IPS DF 4.7 (cell line): ENCODE data around the gene FSTL4.

ENCODE experiments used
- DNase-seq: peaks from one replicate; pipeline ENCODE4 v3.0.0-alpha.2; 2013; ENCODE audit warnings: low spot score; ENCODE audit errors: extremely low read depth

FSTL4 gene

GRCh38 chr5:133246376-133247150 lies 365.8 kb downstream of the FSTL4 start:
- DNase-seq: no peak

DNA sequence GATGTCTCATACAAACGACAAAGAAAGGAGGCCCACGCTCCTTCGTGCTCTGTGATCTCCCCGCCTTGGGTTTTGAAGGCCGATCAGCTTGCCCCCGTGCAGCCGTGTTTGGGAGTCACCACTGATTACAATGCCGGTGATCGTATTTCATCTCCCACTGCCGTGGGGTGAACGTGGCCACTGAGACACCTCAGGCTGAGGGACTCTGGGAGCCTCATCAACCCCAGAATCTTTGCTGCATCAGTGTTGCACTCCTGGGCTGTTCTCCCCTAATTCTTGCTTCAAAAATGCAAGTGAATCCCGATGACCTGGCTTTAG lies 366.3 kb downstream of the FSTL4 start:
- no peak for DNase-seq

DNA sequence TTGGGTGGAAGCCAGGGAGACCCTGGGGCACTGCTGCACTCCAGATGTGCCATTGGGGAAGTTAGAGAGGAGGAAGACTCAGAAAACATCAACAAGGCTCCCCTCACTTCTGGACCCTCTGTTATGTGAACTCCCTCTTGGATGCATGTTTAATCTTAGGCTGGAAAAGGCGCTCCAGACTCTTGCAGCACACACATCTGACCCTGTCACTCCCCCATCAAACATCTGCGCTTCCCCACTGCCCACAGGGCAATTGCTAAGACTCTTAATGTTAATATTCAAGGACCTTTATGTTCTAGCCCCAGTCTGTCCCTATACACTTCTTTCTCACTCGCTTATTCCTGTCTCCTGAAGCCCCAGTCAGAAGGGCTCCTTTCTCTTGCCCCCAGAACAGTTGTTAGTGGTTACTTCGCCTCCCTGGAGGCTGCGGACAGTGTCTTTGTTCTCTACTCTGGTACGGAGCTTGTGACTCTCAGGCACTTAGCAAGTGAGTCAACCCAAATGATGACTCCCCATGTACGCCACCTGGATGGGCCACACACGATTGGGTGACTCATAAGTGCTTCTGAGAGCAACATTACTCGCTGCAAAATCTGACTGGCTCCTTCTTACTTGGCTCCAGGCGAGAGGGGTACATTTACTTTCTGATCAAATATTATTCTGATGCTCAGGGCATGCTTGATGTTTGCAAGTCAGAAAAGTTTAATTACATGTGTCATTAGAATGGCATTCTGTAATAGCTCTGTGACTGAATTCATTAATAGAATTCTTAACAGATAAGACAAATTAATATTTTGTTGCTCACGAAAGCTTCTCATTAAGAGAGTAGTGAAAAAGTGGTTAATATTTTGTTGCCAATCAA lies 366.9 kb downstream of the FSTL4 start:
- no peak for DNase-seq

GRCh38 chr5:133244242-133244641 lies 368.1 kb downstream of the FSTL4 start:
- DNase-seq: no peak

DNA sequence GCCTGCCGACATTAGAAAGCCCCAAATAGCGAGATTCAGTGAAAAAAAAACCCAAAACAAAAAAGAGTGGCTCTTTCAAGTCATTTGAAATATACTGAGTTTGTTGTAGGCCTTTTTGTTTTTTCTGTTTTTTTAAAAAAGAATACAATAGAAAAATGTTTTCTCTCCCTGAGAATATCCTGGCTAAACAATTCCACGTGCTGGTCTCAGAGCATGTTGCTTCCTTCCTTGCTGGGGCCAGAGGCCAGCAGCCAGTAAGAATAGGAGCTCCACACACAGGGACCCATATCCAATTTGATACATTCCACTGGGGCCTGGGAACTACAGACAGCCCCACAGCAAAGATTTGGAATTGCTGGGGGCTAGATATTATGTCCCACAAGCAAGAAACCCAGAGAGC lies 369.1 kb downstream of the FSTL4 start:
- no peak for DNase-seq

GRCh38 chr5:133242221-133242835 lies 370.0 kb downstream of the FSTL4 start:
- DNase-seq: no peak

DNA sequence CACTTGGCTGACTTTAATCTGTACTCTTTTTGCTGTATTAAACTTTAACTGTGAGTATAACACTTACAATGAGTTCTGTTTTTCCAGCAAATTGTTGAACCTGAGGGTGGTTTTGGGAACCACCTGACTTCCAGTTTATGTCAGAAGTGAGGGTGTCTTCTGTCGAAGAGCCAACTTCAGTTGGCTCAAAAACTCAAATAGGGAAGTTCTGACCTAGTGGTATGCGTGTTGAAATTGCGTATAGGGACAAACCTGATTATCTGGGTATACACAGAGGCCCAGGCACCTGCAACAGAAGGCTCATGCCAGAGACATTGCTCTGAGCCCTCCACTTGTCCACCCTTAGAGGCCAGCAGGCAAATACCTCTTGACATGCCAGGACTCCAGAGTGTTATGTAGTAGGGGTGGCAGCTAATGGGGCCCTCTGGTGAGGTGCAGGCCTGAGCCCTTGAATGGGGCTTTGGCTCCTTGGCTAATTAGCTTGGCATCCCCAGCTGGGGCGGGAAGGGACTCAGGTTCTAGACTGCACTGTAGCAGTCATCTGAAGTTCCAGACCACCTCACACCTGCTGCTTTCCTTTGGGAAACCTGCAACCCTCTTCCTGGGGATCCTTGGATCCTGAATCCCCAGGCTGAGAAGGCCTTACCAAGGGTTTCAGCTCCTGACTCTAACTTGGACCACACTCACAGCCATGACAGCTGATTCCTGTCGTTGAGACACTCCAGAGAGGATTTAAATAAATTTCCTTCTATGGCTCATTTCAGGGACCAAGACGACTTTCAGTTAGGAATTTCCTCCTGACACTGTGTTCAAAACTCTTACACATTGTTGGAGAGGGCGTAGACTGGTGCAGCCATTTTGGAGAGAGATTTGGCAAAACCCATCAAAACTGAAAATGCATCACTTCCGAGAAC lies 370.9 kb downstream of the FSTL4 start:
- DNase-seq: no peak

- no peak for DNase-seq
These were observed 371.8 kb downstream of the FSTL4 start for GRCh38 chr5:133240425-133241091.

GRCh38 chr5:133238426-133239205 lies 373.7 kb downstream of the FSTL4 start:
- DNase-seq: no peak

GRCh38 chr5:133236976-133237375 lies 375.4 kb downstream of the FSTL4 start:
- no peak for DNase-seq

DNA sequence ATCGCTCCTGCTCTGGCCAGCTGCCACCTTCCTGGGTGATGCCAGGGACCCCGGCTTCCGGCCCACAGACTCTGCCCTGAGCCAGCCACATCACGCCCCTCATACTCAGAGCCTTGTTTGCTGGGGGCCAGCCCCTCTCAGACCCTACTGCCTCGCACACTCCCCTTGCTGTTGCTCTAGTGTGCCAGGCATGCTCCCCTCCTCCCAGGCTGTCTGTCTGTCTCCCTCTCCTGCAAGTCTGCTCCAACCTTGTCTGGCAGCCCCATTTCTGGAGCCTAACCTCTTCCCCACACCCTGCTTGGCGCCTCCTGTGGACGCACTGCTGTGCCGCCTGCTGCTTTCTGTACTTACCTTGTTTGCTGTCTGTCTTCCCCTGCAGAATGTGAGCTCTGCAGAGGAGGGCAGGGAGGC lies 375.8 kb downstream of the FSTL4 start:
- no peak for DNase-seq

- DNase-seq: no peak
These were observed 376.5 kb downstream of the FSTL4 start for GRCh38 chr5:133235696-133236426.

GRCh38 chr5:133234911-133235310 lies 377.4 kb downstream of the FSTL4 start:
- DNase-seq: no peak

DNA sequence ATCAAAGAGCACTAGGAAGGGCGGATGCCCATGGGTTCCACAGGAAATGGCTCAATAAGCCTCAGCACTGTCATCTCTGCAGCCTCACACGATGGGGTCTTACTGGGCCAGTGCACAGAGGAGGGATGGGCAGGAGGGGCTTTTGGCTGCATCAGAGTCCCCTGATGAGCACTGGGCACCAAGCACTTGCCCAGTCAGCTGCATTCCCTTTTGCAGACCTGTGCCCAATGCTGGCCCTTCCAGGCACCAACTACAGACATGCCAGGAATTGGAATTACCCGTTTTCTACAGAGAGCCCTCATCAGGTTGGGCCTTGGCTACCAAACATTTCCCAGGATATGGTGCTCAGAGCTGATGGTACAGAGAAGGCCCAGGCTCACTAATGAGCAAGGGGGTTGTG lies 378.1 kb downstream of the FSTL4 start:
- DNase-seq: no peak

- no peak for DNase-seq
These were observed 378.7 kb downstream of the FSTL4 start for GRCh38 chr5:133233616-133234015.

DNA sequence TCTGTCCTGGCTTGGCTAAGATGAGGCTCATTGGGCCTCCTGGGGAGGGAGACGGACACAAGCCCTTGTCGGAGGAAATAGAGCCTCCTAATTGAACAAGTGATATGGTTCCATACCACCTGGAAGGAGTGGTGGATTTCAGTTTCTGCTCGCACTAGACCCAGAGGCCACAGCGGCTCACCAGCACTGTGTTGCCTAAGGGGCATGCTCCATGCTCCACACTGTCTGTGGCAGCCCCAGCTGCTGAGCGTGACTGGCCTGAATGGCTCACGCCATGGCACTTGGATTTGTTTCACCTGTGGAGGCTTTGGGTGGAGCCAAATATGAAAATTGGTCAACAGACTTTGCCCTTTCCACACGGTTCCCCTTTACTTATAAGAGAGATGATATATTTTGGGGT lies 379.4 kb downstream of the FSTL4 start:
- no peak for DNase-seq

GRCh38 chr5:133232435-133232834 lies 379.9 kb downstream of the FSTL4 start:
- DNase-seq: no peak

- no peak for DNase-seq
These were observed 380.3 kb downstream of the FSTL4 start for GRCh38 chr5:133232011-133232410.
